ENCODE data around the gene SLC17A2.

Gene SLC17A2

GRCh38 chr6:25875926-25876602 lies 54.4 kb downstream of the SLC17A2 start:
- in situ Hi-C loops (cut with MboI; ENCODE audit: low sequenced_read_pairs), result no loop called here
- no peaks in the 10 kb centered on the region for H3K27me3 ChIP-seq (ENCODE audit: low read depth)

GRCh38 chr6:25875563-25875905 lies 55.0 kb downstream of the SLC17A2 start:
- in situ Hi-C loops (cut with MboI; ENCODE audit: low sequenced_read_pairs), result no loop called here

More at GRCh38 chr6:25875926-25876602, 54.4 kb downstream of the SLC17A2 start:
- Histone ChIP-seq H3K4me1 (no peaks in the 10 kb centered on the region), H3K36me3 (replicated peaks) (no peaks in the 10 kb centered on the region), H3K9me3 (no peaks in the 10 kb centered on the region), H3K4me3 (no peak overlapping the region)
- no peak for DNase-seq (ENCODE audit: low spot score in 2 of 2)

GRCh38 chr6:25874822-25875562 lies 55.5 kb downstream of the SLC17A2 start:
- Histone ChIP-seq H3K4me1 (no peaks in the 10 kb centered on the region), H3K4me3 (no peak overlapping the region), H3K36me3 (replicated peaks) (no peaks in the 10 kb centered on the region), H3K27me3 (ENCODE audit: low read depth) (no peaks in the 10 kb centered on the region; the same call in 1 of the 2 replicates), H3K9me3 (no peaks in the 10 kb centered on the region)
- no peak for DNase-seq (ENCODE audit: low spot score in 2 of 2)
- in situ Hi-C loops (cut with MboI; ENCODE audit: low sequenced_read_pairs), result no loop called here

More at GRCh38 chr6:25875563-25875905, 55.0 kb downstream of the SLC17A2 start:
- no peak overlapping the region for H3K4me3 ChIP-seq
- H3K27me3 ChIP-seq (ENCODE audit: low read depth), result no peaks in the 10 kb centered on the region
- H3K4me1 ChIP-seq, result no peaks in the 10 kb centered on the region
- no peak for DNase-seq (ENCODE audit: low spot score in 2 of 2)
- H3K36me3 ChIP-seq (replicated peaks), result no peaks in the 10 kb centered on the region
- no peaks in the 10 kb centered on the region for H3K9me3 ChIP-seq

DNA sequence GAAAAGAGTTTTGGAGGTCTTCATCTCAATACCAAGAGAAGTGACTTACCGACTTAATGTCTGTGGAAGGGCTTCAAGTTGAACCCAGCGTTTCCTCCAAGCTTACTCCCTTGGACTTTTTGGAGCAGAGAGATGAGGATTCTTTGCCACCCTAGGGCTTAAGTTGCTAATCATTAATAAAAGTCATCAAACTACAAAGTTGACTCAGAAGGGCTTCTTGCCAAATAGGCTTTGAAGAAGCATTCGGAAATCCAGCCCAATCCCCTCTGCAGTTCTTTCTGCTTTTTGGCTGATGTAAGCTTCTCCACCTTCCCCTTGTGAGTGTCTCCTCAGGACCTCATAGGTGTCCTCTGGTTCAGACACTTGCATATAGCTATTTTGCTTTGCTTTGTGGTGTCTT lies 56.4 kb downstream of the SLC17A2 start, which contains the start of gene SLC17A3:
Gene SLC17A3, minus strand, starts transcription at position 126 of the 400 bp plus-strand sequence. CDS start 5,856 bp downstream, outside the sequence.
- no peaks in the 10 kb centered on the region for H3K4me1 ChIP-seq
- no peak for DNase-seq (ENCODE audit: low spot score in 2 of 2)
- no peaks in the 10 kb centered on the region for H3K9me3 ChIP-seq
- in situ Hi-C loops (cut with MboI; ENCODE audit: low sequenced_read_pairs), result no loop called here
- H3K4me3 ChIP-seq, result no peak within 1 kb of the TSS
- H3K27me3 ChIP-seq (ENCODE audit: low read depth), result no peaks in the 10 kb centered on the region; the same call in 1 of the 2 replicates
- H3K36me3 ChIP-seq (replicated peaks), result no peaks in the 10 kb centered on the region

GRCh38 chr6:25872814-25873213 lies 57.7 kb downstream of the SLC17A2 start:
- Histone ChIP-seq H3K36me3 (replicated peaks) (no peaks in the 10 kb centered on the region), H3K27me3 (ENCODE audit: low read depth) (no peaks in the 10 kb centered on the region; the same call in 1 of the 2 replicates), H3K4me3 (no peak overlapping the region), H3K4me1 (no peaks in the 10 kb centered on the region), H3K9me3 (no peaks in the 10 kb centered on the region)
- DNase-seq (ENCODE audit: low spot score in 2 of 2), result no peak
- in situ Hi-C loops (cut with MboI; ENCODE audit: low sequenced_read_pairs), result no loop called here

- Histone ChIP-seq H3K4me3 (no peak overlapping the region), H3K36me3 (replicated peaks) (no peaks in the 10 kb centered on the region), H3K27me3 (ENCODE audit: low read depth) (no peaks in the 10 kb centered on the region; the same call in 1 of the 2 replicates), H3K4me1 (no peaks in the 10 kb centered on the region), H3K9me3 (no peaks in the 10 kb centered on the region)
- in situ Hi-C loops (cut with MboI; ENCODE audit: low sequenced_read_pairs), result no loop called here
- no peak for DNase-seq (ENCODE audit: low spot score in 2 of 2)
Measured at GRCh38 chr6:25869840-25870239, 60.7 kb downstream of the SLC17A2 start.

- H3K4me1 ChIP-seq, result no peaks in the 10 kb centered on the region
- in situ Hi-C loops (cut with MboI; ENCODE audit: low sequenced_read_pairs), result no loop called here
- H3K36me3 ChIP-seq (replicated peaks), result no peaks in the 10 kb centered on the region
- no peaks in the 10 kb centered on the region; the same call in 1 of the 2 replicates for H3K27me3 ChIP-seq (ENCODE audit: low read depth)
- no peaks in the 10 kb centered on the region for H3K9me3 ChIP-seq
- DNase-seq (ENCODE audit: low spot score in 2 of 2), result no peak
- no peak overlapping the region for H3K4me3 ChIP-seq
Measured at GRCh38 chr6:25868436-25869183, 61.9 kb downstream of the SLC17A2 start.

DNA sequence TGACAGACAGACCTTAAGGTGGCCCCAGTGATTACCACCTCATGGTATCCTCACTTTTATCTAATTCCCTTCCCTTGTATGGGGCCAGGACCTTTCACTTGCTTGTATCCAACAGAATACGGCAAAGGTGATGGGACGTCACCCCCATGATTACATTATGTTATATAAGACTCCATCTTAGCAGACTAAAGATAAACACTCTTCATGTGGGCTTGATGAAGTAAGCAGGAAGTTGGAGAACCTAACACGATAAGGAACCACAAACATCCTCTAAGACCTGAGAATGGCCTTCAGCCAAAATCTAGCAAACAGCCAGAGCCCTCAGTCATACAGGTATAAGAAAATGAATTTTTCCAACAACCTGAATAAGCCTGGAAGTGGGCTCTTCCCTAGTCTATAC lies 64.5 kb downstream of the SLC17A2 start:
- DNase-seq (ENCODE audit: low spot score in 2 of 2), result no peak
- Histone ChIP-seq H3K9me3 (no peaks in the 10 kb centered on the region), H3K4me3 (no peak overlapping the region), H3K4me1 (no peaks in the 10 kb centered on the region), H3K36me3 (replicated peaks) (no peaks in the 10 kb centered on the region), H3K27me3 (ENCODE audit: low read depth) (no peaks in the 10 kb centered on the region; the same call in 1 of the 2 replicates)
- in situ Hi-C loops (cut with MboI; ENCODE audit: low sequenced_read_pairs), result no loop called here

DNA sequence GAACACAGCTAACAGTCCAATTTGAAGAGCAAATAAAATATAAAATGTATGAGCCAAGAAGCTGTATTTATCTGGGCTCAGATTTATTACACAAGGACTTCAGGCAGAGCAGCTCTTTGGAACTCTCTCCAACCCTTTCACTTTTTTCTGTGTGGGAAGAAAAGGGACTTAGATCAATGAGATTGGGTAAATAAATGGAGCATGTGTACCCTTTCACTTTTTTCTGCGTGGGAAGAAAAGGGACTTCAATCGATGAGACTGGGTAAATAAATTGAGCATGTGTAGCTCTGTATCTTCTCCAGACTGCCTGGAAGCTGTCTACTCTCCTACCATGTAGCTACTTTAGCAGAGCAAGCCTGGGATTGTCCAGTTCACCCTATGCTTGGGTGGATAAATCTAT lies 67.1 kb downstream of the SLC17A2 start:
- H3K4me3 ChIP-seq, result no peak overlapping the region
- no peaks in the 10 kb centered on the region; the same call in 1 of the 2 replicates for H3K27me3 ChIP-seq (ENCODE audit: low read depth)
- in situ Hi-C loops (cut with MboI; ENCODE audit: low sequenced_read_pairs), result no loop called here
- H3K36me3 ChIP-seq (replicated peaks), result no peaks in the 10 kb centered on the region
- H3K4me1 ChIP-seq, result no peaks in the 10 kb centered on the region
- no peaks in the 10 kb centered on the region for H3K9me3 ChIP-seq
- no peak for DNase-seq (ENCODE audit: low spot score in 2 of 2)
